OCI-LY7 (cell line): Measurements from ENCODE around the gene ASB2. TPM values are rescaled to one million over a fixed set of nuclear protein-coding genes. Genes with fewer than 3 reads are reported as not detected.

Source experiments
- BruUV-seq: library from RNA; stranded (reverse); fragments of 400-500 nt; replicated peaks from 2 replicates; lab custom pipeline; 2021; lab: Mats Ljungman, UMichigan
- CTCF ChIA-PET: fragments of 300-600 bp; sonication (Branson Sonifier 250); formaldehyde crosslinking; loops from one replicate; lab custom pipeline; 2022; ENCODE audit warnings: antibody characterized with exemption; ENCODE audit not compliant: unreplicated experiment; lab: Charles Lee
- POLR2A ChIA-PET: fragments of 300-600 bp; sonication (Branson Sonifier 250); formaldehyde crosslinking; loops from one replicate; lab custom pipeline; 2022; ENCODE audit warnings: antibody characterized with exemption; lab: Charles Lee
- DNase-seq: peaks from one replicate; pipeline ENCODE4 v3.0.0-alpha.2; 2015; ENCODE audit warnings: low spot score
- H2AFZ ChIP-seq: fragments of 200-600 bp; sonication (generic), shearing (Covaris generic); 2 replicates; pipeline ENCODE4 v1.6.1; 2014; ENCODE audit warnings: mild to moderate bottlenecking, antibody characterized with exemption, low read length, moderate library complexity
- H3K27ac ChIP-seq: fragments of 200-600 bp; sonication (generic); 2 replicates; pipeline ENCODE4 v1.5.1; 2014; ENCODE audit warnings: mixed run types, low read depth, mild to moderate bottlenecking, moderate library complexity, low read length, inconsistent platforms; ENCODE audit not compliant: poor library complexity, severe bottlenecking
- H3K36me3 ChIP-seq: fragments of 200-600 bp; sonication (generic); 2 replicates; pipeline ENCODE4 v1.6.1; 2014; ENCODE audit warnings: mild to moderate bottlenecking, antibody characterized with exemption, low read length, moderate library complexity, mixed read lengths; ENCODE audit not compliant: insufficient read depth
- H3K4me1 ChIP-seq: fragments of 200-600 bp; sonication (generic); 2 replicates; pipeline ENCODE4 v1.5.1; 2014; ENCODE audit warnings: mild to moderate bottlenecking, low read length; ENCODE audit not compliant: insufficient read depth, poor library complexity, severe bottlenecking
- H3K4me2 ChIP-seq: fragments of 200-600 bp; sonication (generic); 2 replicates; pipeline ENCODE4 v1.6.1; 2014; ENCODE audit warnings: mild to moderate bottlenecking, low read length
- H3K4me3 ChIP-seq: fragments of 200-600 bp; sonication (generic); 2 replicates; pipeline ENCODE4 v1.5.1; 2014; ENCODE audit warnings: mild to moderate bottlenecking, low read depth, low read length; ENCODE audit not compliant: poor library complexity, severe bottlenecking
- H3K79me2 ChIP-seq: fragments of 200-600 bp; sonication (generic); 2 replicates; pipeline ENCODE4 v1.6.1; 2016; ENCODE audit warnings: low read depth, mild to moderate bottlenecking, low read length, moderate library complexity, mixed read lengths; ENCODE audit not compliant: insufficient read depth
- H3K9me2 ChIP-seq: fragments of 200-600 bp; sonication (generic); 2 replicates; pipeline ENCODE4 v1.6.1; 2016; ENCODE audit warnings: mild to moderate bottlenecking, low read length, mixed read lengths; ENCODE audit not compliant: insufficient read depth
- H3K9me3 ChIP-seq: fragments of 200-600 bp; sonication (generic); 2 replicates; pipeline ENCODE4 v1.6.1; 2014; ENCODE audit warnings: mild to moderate bottlenecking, mixed run types, low read length, mixed read lengths
- H4K20me1 ChIP-seq: fragments of 200-600 bp; sonication (generic); 2 replicates; pipeline ENCODE4 v1.6.1; 2014; ENCODE audit warnings: mild to moderate bottlenecking, antibody characterized with exemption, low read length, moderate library complexity, mixed read lengths; ENCODE audit not compliant: insufficient read depth
- CTCF ChIP-seq: fragments of 200-600 bp; sonication (generic); conservative IDR thresholded peaks from 2 replicates; pipeline ENCODE4 v1.5.1; 2014; ENCODE audit warnings: mild to moderate bottlenecking, antibody characterized with exemption, low read length, moderate library complexity, mixed read lengths
- EZH2phosphoT487 ChIP-seq: fragments of 200-600 bp; sonication (generic); IDR thresholded peaks from 2 replicates; pipeline ENCODE4 v1.6.1; 2018; ENCODE audit warnings: low read depth, borderline replicate concordance, mild to moderate bottlenecking, mixed run types, antibody characterized with exemption, low read length, moderate library complexity, mixed read lengths
- intact Hi-C: fragments of 100-400 bp; cut with micrococcal nuclease; formaldehyde crosslinking; loops from one replicate; pipeline ENCODE4 v1.10.0; 2022; ENCODE audit not compliant: unreplicated experiment
- total RNA-seq, 2 experiments: library from RNA; depleted of rRNA in 1 of 2; stranded (reverse); fragments of >200 nt in 1 of 2; shearing (Covaris generic) in 1 of 2; gene quantifications; 2 replicates each; pipeline ENCODE4 v1.2.3, GENCODE V29; 2014 to 2022

The ASB2 gene
- total RNA-seq, 2 experiments from 2014 or later = 21.7 to 23.6 TPM

- Histone ChIP-seq H3K4me2 (no peak overlapping the region), H3K4me3 (no peak overlapping the region), H3K79me2 (no peaks in the 10 kb centered on the region), H3K27ac (no peak overlapping the region), H3K9me2 (no peaks in the 10 kb centered on the region), H3K9me3 (no peaks in the 10 kb centered on the region), H4K20me1 (no peaks in the 10 kb centered on the region), H2AFZ (no peak overlapping the region), H3K36me3 (no peaks in the 10 kb centered on the region), H3K4me1 (no peaks in the 10 kb centered on the region)
- POLR2A ChIA-PET = no interaction called here
- CTCF ChIA-PET = no interaction called here
- no peak for DNase-seq
- intact Hi-C loops = no loop called here
- TF ChIP-seq CTCF (no peak), EZH2phosphoT487 (no peak)
- BruUV-seq = no TSS peak
Observed at GRCh38 chr14:93912782-93913181, 63.6 kb downstream of the ASB2 start.

GRCh38 chr14:93911975-93912615 is 64.3 kb downstream of the ASB2 start:
- Histone ChIP-seq H4K20me1 (no peaks in the 10 kb centered on the region), H3K36me3 (no peaks in the 10 kb centered on the region), H3K9me3 (no peaks in the 10 kb centered on the region), H2AFZ (no peak overlapping the region), H3K4me2 (no peak overlapping the region), H3K4me3 (no peak overlapping the region), H3K4me1 (no peaks in the 10 kb centered on the region), H3K9me2 (no peaks in the 10 kb centered on the region), H3K27ac (no peak overlapping the region), H3K79me2 (no peaks in the 10 kb centered on the region)
- intact Hi-C loops = no loop called here
- DNase-seq = no peak
- ChIA-PET CTCF (no interaction called here), POLR2A (no interaction called here)
- no TSS peak for BruUV-seq
- TF ChIP-seq EZH2phosphoT487 = no peak
- no peak for TF ChIP-seq CTCF

GRCh38 chr14:93909429-93910128 is 66.8 kb downstream of the ASB2 start:
- H4K20me1 ChIP-seq = no peaks in the 10 kb centered on the region
- intact Hi-C loops = no loop called here
- no peaks in the 10 kb centered on the region for H3K79me2 ChIP-seq
- H3K4me1 ChIP-seq = no peaks in the 10 kb centered on the region
- BruUV-seq = no TSS peak
- H3K4me3 ChIP-seq = no peak overlapping the region
- no peaks in the 10 kb centered on the region for H3K36me3 ChIP-seq
- DNase-seq = no peak
- no peak overlapping the region for H3K27ac ChIP-seq
- H3K9me3 ChIP-seq = no peaks in the 10 kb centered on the region
- H3K9me2 ChIP-seq = no peaks in the 10 kb centered on the region
- H2AFZ ChIP-seq = no peak overlapping the region
- no peak overlapping the region for H3K4me2 ChIP-seq
- ChIA-PET POLR2A (interaction anchor here (1.0 kb wide), 1 partner anchor 11 kb away, joined by 3 read pairs; no protein-coding TSS in a partner anchor), CTCF (no interaction called here)
- TF ChIP-seq CTCF (no peak), EZH2phosphoT487 (no peak)
